Measurements from ENCODE around the gene FAM131B.
A peak's percentile ranks its signal among the peaks of the same experiment; 100 is the strongest.

The FAM131B gene

GRCh38 chr7:143384661-143385631 is 22.4 kb upstream of the FAM131B start:
- DNase-seq (ENCODE audit: low read depth): no peak

DNA sequence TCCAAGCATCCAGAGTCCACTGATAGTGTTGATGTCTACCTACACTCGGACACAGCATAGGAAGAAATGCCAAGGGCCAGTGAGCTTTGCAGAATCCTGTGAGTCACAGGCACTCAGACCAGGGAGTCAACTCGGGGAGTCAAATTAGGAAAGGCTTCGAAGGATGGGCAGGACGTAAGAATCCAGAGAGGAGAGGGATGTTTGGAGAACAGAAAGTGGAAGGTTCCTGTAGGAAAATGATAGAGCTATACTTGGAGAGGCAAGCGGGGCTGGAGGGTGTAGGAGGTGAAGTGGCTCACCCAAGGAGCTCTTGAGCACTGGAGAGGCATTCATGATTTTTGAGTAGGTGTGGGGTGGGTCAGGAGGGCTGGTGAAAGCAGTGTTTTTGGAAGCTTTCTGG is 21.6 kb upstream of the FAM131B start:
- H3K4me3 ChIP-seq (ENCODE audit: low read depth, low read length): no peak overlapping the region
- DNase-seq (ENCODE audit: low read depth): no peak
- TF ChIP-seq, protein P1, sequence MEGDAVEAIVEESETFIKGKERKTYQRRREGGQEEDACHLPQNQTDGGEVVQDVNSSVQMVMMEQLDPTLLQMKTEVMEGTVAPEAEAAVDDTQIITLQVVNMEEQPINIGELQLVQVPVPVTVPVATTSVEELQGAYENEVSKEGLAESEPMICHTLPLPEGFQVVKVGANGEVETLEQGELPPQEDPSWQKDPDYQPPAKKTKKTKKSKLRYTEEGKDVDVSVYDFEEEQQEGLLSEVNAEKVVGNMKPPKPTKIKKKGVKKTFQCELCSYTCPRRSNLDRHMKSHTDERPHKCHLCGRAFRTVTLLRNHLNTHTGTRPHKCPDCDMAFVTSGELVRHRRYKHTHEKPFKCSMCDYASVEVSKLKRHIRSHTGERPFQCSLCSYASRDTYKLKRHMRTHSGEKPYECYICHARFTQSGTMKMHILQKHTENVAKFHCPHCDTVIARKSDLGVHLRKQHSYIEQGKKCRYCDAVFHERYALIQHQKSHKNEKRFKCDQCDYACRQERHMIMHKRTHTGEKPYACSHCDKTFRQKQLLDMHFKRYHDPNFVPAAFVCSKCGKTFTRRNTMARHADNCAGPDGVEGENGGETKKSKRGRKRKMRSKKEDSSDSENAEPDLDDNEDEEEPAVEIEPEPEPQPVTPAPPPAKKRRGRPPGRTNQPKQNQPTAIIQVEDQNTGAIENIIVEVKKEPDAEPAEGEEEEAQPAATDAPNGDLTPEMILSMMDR (IDR thresholded peaks at IDR 0.05; ENCODE audit: control insufficient read depth, extremely low read depth, insufficient read depth): no peak

More at GRCh38 chr7:143384661-143385631, 22.4 kb upstream of the FAM131B start:
- TF ChIP-seq, protein P1 (IDR thresholded peaks at IDR 0.05; ENCODE audit: control insufficient read depth, extremely low read depth, insufficient read depth): no peak
- H3K4me3 ChIP-seq (ENCODE audit: low read depth, low read length): no peak overlapping the region

DNA sequence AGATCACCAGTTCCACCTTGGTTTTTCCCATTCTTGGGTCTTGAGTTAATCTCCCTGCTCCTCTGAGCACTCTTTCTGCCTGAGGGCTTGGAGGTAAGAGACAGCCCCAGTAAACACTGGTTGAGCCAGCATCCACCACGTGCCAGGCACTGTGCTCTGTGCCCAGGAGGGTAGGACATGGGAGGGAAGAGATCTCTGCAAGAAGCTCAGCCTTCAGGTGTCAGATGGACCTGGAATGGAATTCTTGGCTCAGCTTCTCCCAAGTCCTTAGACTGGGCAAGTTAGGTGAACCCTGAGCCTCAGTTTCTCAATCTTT is 21.1 kb upstream of the FAM131B start:
- H3K4me3 ChIP-seq (ENCODE audit: low read depth, low read length): no peak overlapping the region
- TF ChIP-seq, protein P1 (IDR thresholded peaks at IDR 0.05; ENCODE audit: control insufficient read depth, extremely low read depth, insufficient read depth): no peak
- DNase-seq (ENCODE audit: low read depth): no peak

- no peak for DNase-seq (ENCODE audit: low read depth)
- no peak overlapping the region for H3K4me3 ChIP-seq (ENCODE audit: low read depth, low read length)
- TF ChIP-seq, protein P1 (IDR thresholded peaks at IDR 0.05; ENCODE audit: control insufficient read depth, extremely low read depth, insufficient read depth): no peak
Measured at GRCh38 chr7:143382791-143383641, 20.5 kb upstream of the FAM131B start.

DNA sequence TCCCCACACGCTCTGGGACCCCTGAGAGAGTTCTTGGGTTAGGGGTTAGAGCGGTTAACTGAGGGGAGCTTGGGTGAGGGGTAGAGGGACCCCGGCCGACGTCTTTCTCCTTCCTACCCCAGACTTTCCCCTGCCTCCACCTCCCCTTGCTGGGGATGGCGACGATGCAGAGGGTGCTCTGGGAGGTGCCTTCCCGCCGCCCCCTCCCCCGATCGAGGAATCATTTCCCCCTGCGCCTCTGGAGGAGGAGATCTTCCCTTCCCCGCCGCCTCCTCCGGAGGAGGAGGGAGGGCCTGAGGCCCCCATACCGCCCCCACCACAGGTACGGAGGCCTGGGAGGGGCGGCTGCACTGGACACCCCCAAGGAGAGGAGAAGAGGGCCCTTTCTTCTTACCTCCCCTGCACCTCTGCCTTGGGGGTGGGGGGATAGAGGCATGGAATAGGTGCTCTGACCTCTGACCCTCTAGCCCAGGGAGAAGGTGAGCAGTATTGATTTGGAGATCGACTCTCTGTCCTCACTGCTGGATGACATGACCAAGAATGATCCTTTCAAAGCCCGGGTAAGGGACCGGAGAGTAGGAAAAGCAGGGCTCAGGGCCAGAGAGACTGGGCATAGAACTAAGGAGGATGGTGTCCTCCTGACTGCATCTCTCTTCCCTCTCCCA is 19.7 kb upstream of the FAM131B start:
- TF ChIP-seq, protein P1 (IDR thresholded peaks at IDR 0.05; ENCODE audit: control insufficient read depth, extremely low read depth, insufficient read depth): no peak

DNA sequence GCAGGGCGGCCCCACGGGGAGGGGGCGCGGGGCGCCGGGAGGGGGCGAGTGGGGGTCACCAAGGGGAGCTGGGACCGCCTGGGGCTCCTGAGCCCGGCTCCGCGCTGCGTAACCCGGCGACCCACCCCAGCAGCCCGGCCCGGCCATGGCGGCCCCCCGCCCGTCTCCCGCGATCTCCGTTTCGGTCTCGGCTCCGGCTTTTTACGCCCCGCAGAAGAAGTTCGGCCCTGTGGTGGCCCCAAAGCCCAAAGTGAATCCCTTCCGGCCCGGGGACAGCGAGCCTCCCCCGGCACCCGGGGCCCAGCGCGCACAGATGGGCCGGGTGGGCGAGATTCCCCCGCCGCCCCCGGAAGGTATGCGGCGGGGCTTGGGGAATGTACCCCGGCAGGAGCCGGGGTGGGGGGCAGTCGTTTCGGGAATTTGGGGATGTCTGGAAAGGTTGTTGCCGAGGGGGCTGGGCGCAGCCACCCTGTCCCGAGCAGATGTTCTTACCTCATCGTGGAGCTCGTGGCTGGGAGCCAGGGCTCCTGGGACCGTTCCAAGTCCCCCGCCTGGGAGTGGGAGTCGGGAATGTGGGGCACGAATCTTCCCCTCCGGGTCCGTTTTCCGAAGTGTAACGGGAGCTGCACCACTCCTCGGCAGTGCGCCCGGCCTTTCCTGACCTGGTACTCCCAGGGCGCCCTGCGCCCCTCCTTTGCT is 19.1 kb upstream of the FAM131B start:
- no peak for DNase-seq (ENCODE audit: low read depth)
- TF ChIP-seq, protein P1 (IDR thresholded peaks at IDR 0.05; ENCODE audit: control insufficient read depth, extremely low read depth, insufficient read depth): no peak
- peak overlapping the region; percentile 86 for H3K4me3 ChIP-seq (ENCODE audit: low read depth, low read length)

More for the DNA sequence above, 19.7 kb upstream of the FAM131B start:
- DNase-seq (ENCODE audit: low read depth): no peak
- peak overlapping the region; percentile 86 for H3K4me3 ChIP-seq (ENCODE audit: low read depth, low read length)
